IMR-90 (cell line): ENCODE results near the gene ZNF521. TPM values are rescaled to one million over a fixed set of nuclear protein-coding genes. Genes with fewer than 3 reads are reported as not detected.

Source experiments
- ATAC-seq: fragments of 200-7000 bp; cut with Tn5 transposase; 2 replicates; pipeline ENCODE4 v1.9.1; 2020; ENCODE audit warnings: low read depth, mild to moderate bottlenecking, moderate library complexity
- BruUV-seq: library from RNA; stranded (reverse); fragments of 400-500 nt; replicated peaks from 2 replicates; lab custom pipeline; 2021; lab: Mats Ljungman, UMichigan
- CTCF ChIA-PET: fragments of 300-600 bp; formaldehyde crosslinking; extraction: SDS; loops from one replicate; lab custom pipeline; 2021; ENCODE audit warnings: antibody characterized with exemption; lab: Yijun Ruan, JAX
- POLR2A ChIA-PET: fragments of 300-600 bp; sonication (Branson Sonifier 250); formaldehyde crosslinking; loops from one replicate; lab custom pipeline; 2022; ENCODE audit warnings: antibody characterized with exemption; ENCODE audit not compliant: unreplicated experiment; lab: Charles Lee
- DNase-seq: peaks from one replicate; pipeline ENCODE4 v3.0.0; 2013
- H2AFZ ChIP-seq: replicated peaks from 2 replicates; pipeline ENCODE3; 2013; ENCODE audit warnings: low read length, mild to moderate bottlenecking; ENCODE audit not compliant: poor library complexity
- H2AK5ac ChIP-seq: 2 replicates; pipeline ENCODE4 v1.6.1; 2013; ENCODE audit warnings: low read depth, low read length, inconsistent platforms
- H2AK9ac ChIP-seq: replicated peaks from 2 replicates; pipeline ENCODE3; 2013; ENCODE audit warnings: mild to moderate bottlenecking, low read depth, low read length, moderate library complexity; ENCODE audit not compliant: poor library complexity
- H2BK120ac ChIP-seq: 2 replicates; pipeline ENCODE4 v1.6.1; 2013; ENCODE audit warnings: low read depth, low read length, inconsistent platforms
- H2BK15ac ChIP-seq: 3 replicates; pipeline ENCODE4 v1.6.1; 2013; ENCODE audit warnings: low read depth, low read length, inconsistent platforms
- H2BK20ac ChIP-seq: 2 replicates; pipeline ENCODE4 v1.6.1; 2013; ENCODE audit warnings: low read depth, mild to moderate bottlenecking, inconsistent platforms, low read length, moderate library complexity
- H2BK5ac ChIP-seq: 2 replicates; pipeline ENCODE4 v1.6.1; 2013; ENCODE audit warnings: mild to moderate bottlenecking, low read depth, low read length, inconsistent platforms; ENCODE audit not compliant: poor library complexity, severe bottlenecking
- H3K14ac ChIP-seq: replicated peaks from 2 replicates; pipeline ENCODE4 v1.6.1; 2013; ENCODE audit warnings: low read depth, low read length, inconsistent platforms
- H3K18ac ChIP-seq: 2 replicates; pipeline ENCODE4 v1.6.1; 2013; ENCODE audit warnings: low read depth, low read length, control low read depth
- H3K23ac ChIP-seq: 2 replicates; pipeline ENCODE4 v1.6.1; 2013; ENCODE audit warnings: low read depth, low read length, inconsistent platforms
- H3K27ac ChIP-seq: 2 replicates; pipeline ENCODE4 v1.5.1; 2013; ENCODE audit warnings: mild to moderate bottlenecking, control low read depth, low read length; ENCODE audit not compliant: insufficient read depth
- H3K27me3 ChIP-seq: 2 replicates; pipeline ENCODE4 v1.6.1; 2013; ENCODE audit warnings: low read length; ENCODE audit not compliant: control insufficient read depth, insufficient read depth
- H3K36me3 ChIP-seq: 2 replicates; pipeline ENCODE4 v1.6.1; 2013; ENCODE audit warnings: low read length, mixed read lengths; ENCODE audit not compliant: control insufficient read depth, insufficient read depth
- H3K4ac ChIP-seq: 2 replicates; pipeline ENCODE4 v1.6.1; 2013; ENCODE audit warnings: low read depth, low read length, inconsistent platforms
- H3K4me1 ChIP-seq: 2 replicates; pipeline ENCODE4 v1.6.1; 2013; ENCODE audit warnings: low read length, mixed read lengths; ENCODE audit not compliant: control insufficient read depth, insufficient read depth
- H3K4me2 ChIP-seq: 2 replicates; pipeline ENCODE4 v1.6.1; 2013; ENCODE audit warnings: low read depth, mild to moderate bottlenecking, control low read depth, low read length, moderate library complexity
- H3K4me3 ChIP-seq: 2 replicates; pipeline ENCODE4 v1.5.1; 2013; ENCODE audit warnings: low read depth, mild to moderate bottlenecking, control low read depth, low read length, moderate library complexity; ENCODE audit not compliant: insufficient read depth
- H3K56ac ChIP-seq: 2 replicates; pipeline ENCODE4 v1.6.1; 2013; ENCODE audit warnings: low read length, inconsistent platforms; ENCODE audit not compliant: insufficient read depth; ENCODE audit errors: extremely low read depth
- H3K79me1 ChIP-seq, 2 experiments: 2 replicates each; pipeline ENCODE4 v1.6.1; 2013; ENCODE audit warnings: low read length in 2 of 2, inconsistent platforms in 1 of 2, low read depth in 1 of 2
- H3K9ac ChIP-seq: 2 replicates; pipeline ENCODE4 v1.6.1; 2013; ENCODE audit warnings: low read depth, low read length, control low read depth
- H3K9me1 ChIP-seq: 2 replicates; pipeline ENCODE4 v1.6.1; 2013; ENCODE audit warnings: low read length, inconsistent platforms; ENCODE audit not compliant: insufficient read depth
- H3K9me3 ChIP-seq: 2 replicates; pipeline ENCODE4 v1.6.1; 2013; ENCODE audit warnings: low read length; ENCODE audit not compliant: control insufficient read depth, insufficient read depth
- H4K20me1 ChIP-seq: 2 replicates; pipeline ENCODE4 v1.6.1; 2013; ENCODE audit warnings: low read length, inconsistent platforms; ENCODE audit not compliant: insufficient read depth
- H4K5ac ChIP-seq: 2 replicates; pipeline ENCODE4 v1.6.1; 2013; ENCODE audit warnings: mild to moderate bottlenecking, low read depth, low read length, control low read depth
- H4K8ac ChIP-seq, 2 experiments: 2 replicates each; pipeline ENCODE4 v1.6.1; 2013; ENCODE audit warnings: low read depth in 2 of 2, low read length in 2 of 2, control low read depth in 1 of 2, inconsistent platforms in 1 of 2
- H4K91ac ChIP-seq: 2 replicates; pipeline ENCODE4 v1.6.1; 2013; ENCODE audit warnings: low read depth, low read length, inconsistent platforms; ENCODE audit not compliant: insufficient read depth
- BHLHE40 ChIP-seq: fragments of 150-350 bp; IDR thresholded peaks from 2 replicates; pipeline ENCODE4 v1.6.1; 2016; ENCODE audit warnings: mild to moderate bottlenecking, low read depth, low read length
- CEBPB ChIP-seq: IDR thresholded peaks from 2 replicates; pipeline ENCODE4 v1.6.1; 2012; ENCODE audit warnings: low read depth, low read length, improper control_type of control experiment
- CHD1 ChIP-seq: IDR thresholded peaks from 2 replicates; pipeline ENCODE4 v1.6.1; 2012; ENCODE audit warnings: low read depth, low read length, improper control_type of control experiment
- FOS ChIP-seq: fragments of 150-350 bp; IDR thresholded peaks from 2 replicates; pipeline ENCODE4 v1.6.1; 2016; ENCODE audit warnings: low read depth, low read length
- MAFK ChIP-seq: IDR thresholded peaks from 2 replicates; pipeline ENCODE4 v1.6.1; 2012; ENCODE audit warnings: low read depth, low read length, improper control_type of control experiment
- MAZ ChIP-seq: IDR thresholded peaks from 2 replicates; pipeline ENCODE4 v1.6.1; 2012; ENCODE audit warnings: low read depth, mild to moderate bottlenecking, low read length, improper control_type of control experiment, moderate library complexity, borderline replicate concordance
- NFE2L2 ChIP-seq: fragments of 150-350 bp; IDR thresholded peaks from 2 replicates; pipeline ENCODE4 v1.6.1; 2016; ENCODE audit warnings: low read depth, mild to moderate bottlenecking, low read length
- POLR2A ChIP-seq: IDR thresholded peaks from 2 replicates; pipeline ENCODE4 v1.6.1; 2012; ENCODE audit warnings: mild to moderate bottlenecking, low read depth, low read length
- RAD21 ChIP-seq: IDR thresholded peaks from 2 replicates; pipeline ENCODE4 v1.6.1; 2012; ENCODE audit warnings: low read length, improper control_type of control experiment
- RCOR1 ChIP-seq: IDR thresholded peaks from 2 replicates; pipeline ENCODE4 v1.6.1; 2012; ENCODE audit warnings: mild to moderate bottlenecking, low read length, improper control_type of control experiment; ENCODE audit not compliant: insufficient replicate concordance
- SMC3 ChIP-seq: fragments of 150-350 bp; IDR thresholded peaks from 2 replicates; pipeline ENCODE4 v1.6.1; 2016; ENCODE audit warnings: low read depth, mild to moderate bottlenecking, antibody characterized with exemption, low read length, moderate library complexity
- WGBS, 2 experiments: methylation state at CpG; one replicate each; pipeline versions ENCODE4 v1.1.5 to v1.1.7; 2013; ENCODE audit warnings: missing lambda C conversion rate in 2 of 2; ENCODE audit not compliant: insufficient read length in 1 of 2; ENCODE audit errors: extremely low coverage in 2 of 2; 5-methylcytosine and 5-hydroxymethylcytosine counted together
- dilution Hi-C: fragments of 300-500 bp; cut with HindIII; formaldehyde crosslinking; loops from one replicate; pipeline ENCODE4 v1.14.3; 2018; ENCODE audit warnings: low sequenced_read_pairs; ENCODE audit not compliant: unreplicated experiment
- in situ Hi-C: fragments of 300-500 bp; cut with MboI; formaldehyde crosslinking; loops from 3 replicates; pipeline ENCODE4 v1.14.3; 2019; ENCODE audit warnings: low sequenced_read_pairs, inconsistent platforms, mixed read lengths
- intact Hi-C: fragments of 100-400 bp; cut with micrococcal nuclease; formaldehyde crosslinking; loops from 2 replicates; pipeline ENCODE4 v1.10.0; 2022
- polyA plus RNA-seq, 3 experiments: library from polyadenylated mRNA; depleted of rRNA; stranded (reverse); fragments of >200 nt; gene quantifications; 2 replicates each; pipeline ENCODE4 v1.2.3, GENCODE V29; 2012; ENCODE audit warnings: low replicate concordance in 1 of 3
- total RNA-seq: library from RNA; depleted of rRNA; stranded (reverse); fragments of >200 nt; gene quantifications from 2 replicates; pipeline ENCODE4 v1.2.3, GENCODE V29; 2012
- TF ChIP-seq, protein P1 (sequence below): conservative IDR thresholded peaks from 2 replicates; pipeline ENCODE4 v1.5.1; 2012; ENCODE audit warnings: mild to moderate bottlenecking, low read depth, low read length, improper control_type of control experiment
- TF ChIP-seq, protein P2 (sequence below): fragments of 150-350 bp; IDR thresholded peaks from 2 replicates; pipeline ENCODE4 v1.6.1; 2016; ENCODE audit warnings: low read depth, mild to moderate bottlenecking, low read length, moderate library complexity, borderline replicate concordance
- TF ChIP-seq, protein P3 (sequence below): fragments of 150-350 bp; IDR thresholded peaks from 2 replicates; pipeline ENCODE4 v1.6.1; 2017; ENCODE audit warnings: mild to moderate bottlenecking, antibody characterized with exemption, low read length, low read depth

ZNF521 gene
- total and polyA plus RNA-seq, 2 of the 4 experiments (the other 2 are of a cell fraction): 21.5 to 59.3 TPM

DNA sequence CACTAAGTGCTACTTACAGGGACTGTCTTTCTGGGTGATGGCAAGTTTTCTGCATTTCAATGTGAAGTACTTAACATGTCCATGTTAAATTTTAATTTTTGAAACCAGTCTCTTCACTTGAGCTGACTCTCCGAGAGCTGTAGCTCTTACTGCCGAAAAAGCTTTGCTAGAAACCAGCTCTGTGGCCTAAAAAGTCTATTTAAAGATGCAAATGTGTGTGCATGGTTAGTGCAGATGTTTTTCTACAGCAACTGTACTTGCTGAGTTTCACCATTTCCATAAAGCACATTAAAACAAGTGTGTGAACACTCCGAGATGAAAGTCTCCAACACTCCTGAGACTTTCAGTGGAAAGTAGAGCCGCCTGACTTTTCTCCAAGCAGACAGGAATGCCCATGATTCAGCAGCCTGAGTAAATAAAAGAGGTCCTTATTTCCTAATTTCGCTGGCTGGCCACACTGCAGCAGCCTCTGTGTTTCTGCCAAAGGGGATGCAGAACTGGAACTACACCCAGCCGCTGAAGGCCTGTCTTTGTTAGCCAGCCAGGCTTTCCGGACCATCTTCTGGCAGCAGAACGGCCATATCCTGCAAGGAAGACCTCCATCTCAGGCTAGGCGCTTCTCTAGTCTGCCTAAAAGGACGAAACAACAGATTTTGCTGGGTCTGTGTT is 121.2 kb downstream of the ZNF521 start:
- Histone ChIP-seq H4K20me1 (no peaks in the 10 kb centered on the region), H4K5ac (peak overlapping the region; percentile 68), H3K36me3 (peaks cover 17% of the 10 kb centered on the region), H2AK9ac (peak overlapping the region; percentile 16), H3K27ac (peak overlapping the region; percentile 84), H2AK5ac (peak overlapping the region; percentile 87; the same call in 1 of the 2 replicates), H3K4ac (peak overlapping the region; percentile 91), H3K14ac (peak overlapping the region; percentile 80), H3K4me1 (peaks cover 13% of the 10 kb centered on the region), H3K23ac (peak overlapping the region; percentile 69), H3K4me2 (peak overlapping the region; percentile 76), H4K91ac (peak overlapping the region; percentile 88), H3K18ac (peak overlapping the region; percentile 62), H3K27me3 (no peaks in the 10 kb centered on the region), H3K79me1 (peaks cover 0 to 36% of the 10 kb centered on the region in 2 experiments; a peak in 3 of 4 replicates), H4K8ac (peak overlapping the region; percentile 61 to 80), H3K56ac (peak overlapping the region; percentile 58), H2BK20ac (peak overlapping the region; percentile 85), H2BK15ac (peak overlapping the region; percentile 78; the same call in 1 of the 3 replicates), H2AFZ (peak overlapping the region; percentile 83), H3K9me1 (peaks cover 15% of the 10 kb centered on the region), H3K9me3 (no peaks in the 10 kb centered on the region), H3K4me3 (peak overlapping the region; percentile 11; the same call in 1 of the 2 replicates), H3K9ac (peak overlapping the region; percentile 58; the same call in 1 of the 2 replicates), H2BK5ac (peak overlapping the region; percentile 71), H2BK120ac (peak overlapping the region; percentile 86)
- ChIA-PET CTCF (interaction anchor here (0.6 kb wide), 1 partner anchor 135 kb away, joined by 3 read pairs; no protein-coding TSS in a partner anchor), POLR2A (no interaction called here)
- in situ Hi-C loops: no loop called here
- DNase-seq (peak; percentile 90), ATAC-seq (peak; percentile 83)
- dilution Hi-C loops: no loop called here
- intact Hi-C loops: loop anchor here (2.0 to 5.0 kb wide), 3 partner anchors 57 to 122 kb away; partner anchors contain the start of gene ZNF521
- WGBS, 2 experiments: 7% methylated on average over 3 of the region's 10 CpGs; no CpG with 5 or more reads in 1 of the 2 experiments
- BruUV-seq: no TSS peak
- no peak for TF ChIP-seq MAZ
- TF ChIP-seq SMC3: no peak
- TF ChIP-seq, protein P1, sequence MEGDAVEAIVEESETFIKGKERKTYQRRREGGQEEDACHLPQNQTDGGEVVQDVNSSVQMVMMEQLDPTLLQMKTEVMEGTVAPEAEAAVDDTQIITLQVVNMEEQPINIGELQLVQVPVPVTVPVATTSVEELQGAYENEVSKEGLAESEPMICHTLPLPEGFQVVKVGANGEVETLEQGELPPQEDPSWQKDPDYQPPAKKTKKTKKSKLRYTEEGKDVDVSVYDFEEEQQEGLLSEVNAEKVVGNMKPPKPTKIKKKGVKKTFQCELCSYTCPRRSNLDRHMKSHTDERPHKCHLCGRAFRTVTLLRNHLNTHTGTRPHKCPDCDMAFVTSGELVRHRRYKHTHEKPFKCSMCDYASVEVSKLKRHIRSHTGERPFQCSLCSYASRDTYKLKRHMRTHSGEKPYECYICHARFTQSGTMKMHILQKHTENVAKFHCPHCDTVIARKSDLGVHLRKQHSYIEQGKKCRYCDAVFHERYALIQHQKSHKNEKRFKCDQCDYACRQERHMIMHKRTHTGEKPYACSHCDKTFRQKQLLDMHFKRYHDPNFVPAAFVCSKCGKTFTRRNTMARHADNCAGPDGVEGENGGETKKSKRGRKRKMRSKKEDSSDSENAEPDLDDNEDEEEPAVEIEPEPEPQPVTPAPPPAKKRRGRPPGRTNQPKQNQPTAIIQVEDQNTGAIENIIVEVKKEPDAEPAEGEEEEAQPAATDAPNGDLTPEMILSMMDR: no peak
- TF ChIP-seq MAFK: 0 out of 2 replicates have a peak, but pooled peaks have one; percentile 21
- no peak; the same call in 1 of the 2 replicates for TF ChIP-seq FOS
- TF ChIP-seq, protein P2, sequence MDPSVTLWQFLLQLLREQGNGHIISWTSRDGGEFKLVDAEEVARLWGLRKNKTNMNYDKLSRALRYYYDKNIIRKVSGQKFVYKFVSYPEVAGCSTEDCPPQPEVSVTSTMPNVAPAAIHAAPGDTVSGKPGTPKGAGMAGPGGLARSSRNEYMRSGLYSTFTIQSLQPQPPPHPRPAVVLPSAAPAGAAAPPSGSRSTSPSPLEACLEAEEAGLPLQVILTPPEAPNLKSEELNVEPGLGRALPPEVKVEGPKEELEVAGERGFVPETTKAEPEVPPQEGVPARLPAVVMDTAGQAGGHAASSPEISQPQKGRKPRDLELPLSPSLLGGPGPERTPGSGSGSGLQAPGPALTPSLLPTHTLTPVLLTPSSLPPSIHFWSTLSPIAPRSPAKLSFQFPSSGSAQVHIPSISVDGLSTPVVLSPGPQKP: no peak
- TF ChIP-seq RCOR1: no peak
- no peak for TF ChIP-seq BHLHE40
- TF ChIP-seq CEBPB: peak; percentile 81
- peak; percentile 29 for TF ChIP-seq RAD21
- peak; percentile 40; the same call in 1 of the 2 replicates for TF ChIP-seq NFE2L2
- TF ChIP-seq POLR2A: no peak
- TF ChIP-seq CHD1: no peak
- TF ChIP-seq, protein P3, sequence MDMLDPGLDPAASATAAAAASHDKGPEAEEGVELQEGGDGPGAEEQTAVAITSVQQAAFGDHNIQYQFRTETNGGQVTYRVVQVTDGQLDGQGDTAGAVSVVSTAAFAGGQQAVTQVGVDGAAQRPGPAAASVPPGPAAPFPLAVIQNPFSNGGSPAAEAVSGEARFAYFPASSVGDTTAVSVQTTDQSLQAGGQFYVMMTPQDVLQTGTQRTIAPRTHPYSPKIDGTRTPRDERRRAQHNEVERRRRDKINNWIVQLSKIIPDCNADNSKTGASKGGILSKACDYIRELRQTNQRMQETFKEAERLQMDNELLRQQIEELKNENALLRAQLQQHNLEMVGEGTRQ: no peak
